ENCODE results near the gene RALGAPA2.
"Not testable (repeated sequence)": the region's sequence is repeated elsewhere in the genome, so short reads cannot be mapped to it uniquely, and the experiment has no call there.

Gene RALGAPA2

DNA sequence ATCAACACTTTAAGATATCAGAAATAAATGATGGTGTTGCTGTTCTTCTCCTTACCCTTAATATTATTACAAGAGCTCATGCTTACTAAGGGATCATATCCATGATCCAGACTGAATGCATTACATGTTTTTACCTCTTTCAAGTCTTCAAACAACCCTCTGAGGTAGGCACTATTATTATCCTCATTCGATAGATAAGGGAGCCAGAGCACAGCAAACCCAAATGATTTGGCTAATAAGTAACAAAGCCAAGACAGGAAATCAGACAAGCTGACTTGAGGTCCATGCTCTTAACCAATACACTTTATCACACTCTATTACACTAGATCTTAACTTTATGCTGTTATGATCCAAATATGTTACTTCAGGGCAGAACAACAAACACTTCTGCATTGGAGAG lies 145.9 kb downstream of the RALGAPA2 start:
- no peak for DNase-seq

DNA sequence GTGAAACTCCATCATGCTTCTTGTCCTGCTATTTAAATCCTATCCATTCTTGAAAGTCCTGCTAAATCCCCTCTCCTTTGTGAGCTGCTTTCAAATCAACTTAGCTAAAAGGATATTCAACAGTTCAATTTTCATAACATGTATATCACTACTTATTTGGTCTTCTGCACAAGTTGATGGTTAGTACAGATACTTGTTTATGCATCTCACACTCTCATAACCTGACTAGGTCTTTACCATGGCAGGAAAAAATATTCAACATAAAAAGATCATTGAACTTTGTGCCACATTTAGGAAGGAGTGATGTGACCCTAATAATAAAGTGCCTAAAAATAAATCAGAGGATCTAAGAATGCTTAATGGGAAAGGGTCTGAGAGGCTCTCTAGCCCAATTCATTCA lies 148.2 kb downstream of the RALGAPA2 start:
- DNase-seq: no peak

DNA sequence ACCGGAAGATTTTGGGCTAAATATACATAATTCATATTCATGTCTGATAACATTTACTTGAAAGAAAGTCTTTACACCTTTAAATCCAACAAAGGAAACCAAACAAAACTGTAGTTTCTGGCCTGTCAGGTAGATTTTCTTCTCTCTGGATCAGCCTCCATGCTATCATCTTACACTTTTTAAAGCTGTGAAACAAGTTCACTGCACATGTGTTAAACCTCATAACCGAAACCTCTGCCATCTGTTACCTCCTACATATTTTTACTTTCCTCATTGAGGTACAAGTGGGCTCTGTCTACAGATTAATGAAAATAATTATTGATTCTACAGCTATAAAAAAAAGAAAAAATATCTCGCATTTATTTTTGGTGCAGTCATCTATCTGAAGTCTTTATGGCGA lies 149.9 kb downstream of the RALGAPA2 start:
- DNase-seq: no peak

DNA sequence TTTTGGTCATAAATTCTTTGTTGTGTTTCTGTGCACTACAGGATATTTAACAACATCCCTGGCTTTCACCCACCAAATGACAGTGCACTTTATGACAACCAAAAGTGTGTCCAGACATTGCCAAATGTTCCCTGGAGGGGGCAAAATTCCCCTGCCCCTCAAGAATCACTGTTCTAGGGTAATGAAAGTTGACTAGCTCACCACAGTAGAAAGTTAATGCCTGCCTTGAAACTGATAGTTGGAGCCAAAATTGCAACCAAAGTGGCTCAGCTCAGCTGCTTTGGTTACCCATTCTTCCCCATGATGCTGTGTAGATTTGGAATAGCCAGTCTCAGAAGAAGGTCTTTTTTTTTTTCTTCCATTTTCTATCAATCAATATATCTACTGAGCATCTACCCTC lies 150.6 kb downstream of the RALGAPA2 start:
- no peak for DNase-seq

DNA sequence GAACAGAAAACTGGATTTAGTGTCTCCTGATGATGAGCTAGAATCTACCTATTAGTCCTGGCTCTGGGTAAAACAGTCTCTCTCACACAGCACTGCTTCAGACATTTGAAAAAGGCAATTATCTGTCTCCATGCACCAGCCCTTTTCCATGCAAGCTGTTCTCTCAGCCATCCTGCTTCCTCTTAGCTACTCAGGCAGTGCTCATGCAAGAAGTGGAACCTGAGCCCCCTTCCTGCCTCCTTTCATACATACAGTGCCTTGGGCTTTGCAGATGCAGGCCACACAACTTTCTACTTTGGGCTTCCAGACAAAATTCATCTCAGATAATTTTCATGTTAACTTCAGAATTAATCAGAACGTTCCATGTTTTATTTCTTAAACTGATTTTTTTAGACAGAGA lies 151.3 kb downstream of the RALGAPA2 start:
- no peak for DNase-seq

DNA sequence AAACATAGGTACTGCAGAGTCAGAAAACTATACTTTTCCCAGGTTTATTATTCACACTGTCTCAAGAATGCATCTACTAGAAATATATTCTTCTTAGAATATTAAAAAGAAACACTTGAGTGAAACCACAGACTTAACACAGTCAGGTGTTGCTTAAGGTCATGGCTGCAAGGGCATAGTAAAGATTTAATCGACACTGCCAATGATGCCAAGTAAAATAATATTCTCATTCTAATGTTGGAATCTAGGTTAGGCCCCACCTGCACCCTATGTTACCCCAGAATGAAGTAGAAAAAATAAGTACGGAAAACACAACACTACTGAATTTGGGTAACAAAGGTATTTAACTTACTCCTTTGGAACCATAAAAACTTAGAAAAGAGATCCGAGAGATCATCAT lies 155.0 kb downstream of the RALGAPA2 start:
- no peak for DNase-seq

DNA sequence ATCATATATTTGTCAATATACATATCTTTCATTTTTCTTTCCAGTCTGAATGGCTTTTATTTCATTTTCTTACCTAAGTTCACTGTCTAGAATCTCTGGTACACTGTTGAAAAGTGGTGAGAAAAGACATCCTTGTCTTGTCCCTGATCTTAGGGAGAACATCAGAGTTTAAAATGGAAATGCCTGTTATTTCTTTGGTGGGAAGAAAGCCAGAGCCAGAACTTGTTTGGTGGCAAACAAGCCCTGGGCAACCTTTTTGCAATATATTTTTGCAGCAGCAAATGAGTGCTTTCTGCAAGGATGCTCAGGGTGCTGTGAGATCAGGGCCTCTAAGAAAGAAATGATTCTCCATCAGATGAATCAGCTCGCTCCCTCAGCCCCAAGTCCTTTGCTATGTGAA lies 156.6 kb downstream of the RALGAPA2 start:
- DNase-seq: no peak

DNA sequence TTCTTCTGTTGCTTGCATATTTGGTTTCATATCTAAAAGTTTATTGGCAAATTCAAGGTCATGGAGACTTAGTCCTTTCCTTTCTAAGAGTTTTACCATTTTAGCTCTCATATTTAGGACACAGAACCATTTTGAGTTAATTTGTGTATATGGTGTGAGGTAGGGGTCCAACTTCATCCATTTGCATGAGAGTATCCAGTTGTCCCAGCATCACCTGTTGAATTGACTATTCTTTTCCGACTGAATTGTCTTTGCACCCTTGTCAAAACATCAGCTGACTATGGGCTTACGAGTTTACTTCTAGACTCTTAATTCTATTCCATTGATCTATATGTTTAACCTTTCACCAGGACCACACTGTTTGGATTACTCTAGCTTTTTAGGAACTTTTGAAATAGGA lies 157.5 kb downstream of the RALGAPA2 start:
- DNase-seq: no peak

DNA sequence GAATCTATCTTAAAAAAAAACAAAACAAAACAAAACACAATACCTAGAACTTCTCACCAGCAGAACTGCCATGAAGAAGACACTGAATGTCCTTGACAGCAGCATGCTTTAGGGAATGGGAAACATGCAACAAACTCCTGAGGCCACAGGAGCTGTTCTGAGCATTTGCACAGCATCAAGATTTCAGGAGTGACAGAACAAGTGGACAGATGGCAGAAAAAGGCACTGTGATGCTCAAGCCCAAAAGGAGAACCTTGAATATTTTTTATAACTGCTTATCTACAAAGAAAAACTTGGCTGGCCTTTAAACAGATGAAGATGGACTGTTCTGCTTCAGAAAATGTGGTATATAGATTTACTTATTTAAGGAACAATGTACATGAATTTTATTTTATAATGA lies 158.9 kb downstream of the RALGAPA2 start:
- DNase-seq: no peak

DNA sequence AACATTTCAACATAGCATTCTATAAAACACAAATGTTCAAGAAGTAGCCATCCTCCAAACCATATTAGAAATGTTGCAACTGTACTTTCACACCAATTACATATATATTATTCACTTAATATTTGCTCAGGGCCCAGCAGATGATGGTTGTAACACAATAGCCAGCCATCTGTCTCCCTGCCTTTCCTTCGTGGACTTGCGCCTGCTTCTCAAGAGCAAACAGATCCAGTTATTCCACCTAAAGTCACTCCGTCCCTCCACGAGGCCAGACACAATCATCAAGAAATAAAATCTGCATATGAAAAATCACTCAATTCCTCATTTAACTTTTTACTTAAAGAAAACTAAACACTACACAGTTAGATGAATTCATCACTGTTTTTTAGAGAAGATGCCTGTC lies 160.4 kb downstream of the RALGAPA2 start:
- DNase-seq: no peak

DNA sequence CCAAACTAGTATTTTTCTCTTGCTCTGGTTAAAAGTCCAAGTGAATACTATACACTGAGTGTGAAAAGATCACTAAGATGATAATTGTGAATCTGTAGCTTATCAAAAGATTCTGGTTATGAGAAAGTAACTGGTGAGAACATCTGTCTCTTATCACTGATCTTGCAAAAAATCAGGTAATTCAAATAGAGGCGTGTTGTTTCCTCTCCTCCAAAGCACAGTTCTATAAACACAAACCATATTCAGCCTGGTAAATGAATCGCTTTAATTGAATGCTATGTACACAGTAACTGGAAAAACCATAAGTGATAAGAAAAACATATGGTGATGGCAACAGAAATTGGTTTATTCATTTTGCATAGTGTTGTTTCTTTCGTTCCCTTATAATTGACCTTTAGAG lies 161.0 kb downstream of the RALGAPA2 start:
- no peak for DNase-seq

DNA sequence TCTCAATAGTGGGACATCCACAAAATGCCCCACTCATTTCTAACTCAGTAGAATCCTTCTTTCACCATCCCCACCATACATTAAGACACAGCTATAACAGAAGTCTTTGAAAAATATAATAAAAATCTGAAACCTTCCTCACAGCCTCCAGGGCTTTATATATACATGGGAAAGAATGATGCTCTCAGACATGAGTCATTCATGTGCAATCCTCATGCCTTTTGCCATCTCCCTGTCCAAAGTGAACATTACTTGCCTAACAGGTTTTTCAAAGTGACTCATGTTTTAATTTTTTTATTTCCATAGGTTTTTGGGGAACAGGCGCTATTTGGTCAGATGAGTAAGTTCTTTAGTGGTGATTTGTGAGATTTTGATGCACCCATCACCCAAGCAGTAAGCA lies 162.7 kb downstream of the RALGAPA2 start:
- DNase-seq: no peak

DNA sequence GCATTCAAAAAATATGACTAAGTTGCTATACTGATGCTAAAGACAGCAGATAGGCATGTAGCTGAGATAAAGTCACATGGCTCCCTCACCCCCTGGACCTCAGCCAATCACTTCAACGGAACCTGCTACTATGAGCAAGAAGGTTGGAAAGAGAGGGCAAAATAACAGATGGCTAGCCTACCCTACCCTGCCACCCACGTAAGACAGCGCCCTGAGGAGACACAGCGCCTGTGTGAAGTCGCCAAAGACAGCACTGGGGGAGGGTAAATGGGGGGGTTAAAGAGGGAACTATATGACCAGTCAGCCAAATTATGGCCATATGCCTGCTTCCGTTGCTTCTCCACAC lies 163.2 kb downstream of the RALGAPA2 start:
- DNase-seq: no peak

DNA sequence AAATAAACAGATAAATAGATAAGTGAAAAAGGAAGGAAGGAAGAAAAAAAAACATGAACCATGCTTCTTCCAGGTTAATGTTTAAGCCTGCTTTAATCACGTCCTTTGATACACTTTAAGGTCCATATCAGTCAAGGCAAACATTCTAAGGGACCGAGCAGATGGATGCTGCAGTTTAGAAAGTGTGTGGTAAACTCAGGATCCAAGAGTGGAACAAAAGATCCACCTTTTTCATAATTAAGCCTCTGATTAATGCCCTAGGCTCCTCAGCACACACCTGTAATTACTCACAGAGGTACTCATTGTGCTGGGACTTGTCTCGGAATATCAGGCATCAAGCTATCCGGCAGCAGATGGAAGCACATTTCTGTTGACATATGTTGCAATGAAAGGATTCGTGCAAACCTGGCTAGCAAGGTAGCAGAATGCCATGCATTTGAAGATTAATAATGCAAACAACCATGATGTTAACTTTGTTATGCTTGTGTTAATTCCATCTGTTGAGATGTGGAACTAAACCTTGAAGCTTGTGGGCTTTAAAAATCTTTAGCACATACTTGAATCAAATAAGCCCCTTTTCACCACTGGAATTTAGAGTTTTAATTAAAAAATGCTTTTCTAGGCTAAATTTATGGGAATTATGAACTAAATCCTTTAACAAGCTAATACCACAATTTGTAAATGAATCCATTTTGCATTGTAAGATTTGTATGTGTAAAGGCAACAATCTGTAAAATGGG lies 163.7 kb downstream of the RALGAPA2 start:
- DNase-seq: no peak

DNA sequence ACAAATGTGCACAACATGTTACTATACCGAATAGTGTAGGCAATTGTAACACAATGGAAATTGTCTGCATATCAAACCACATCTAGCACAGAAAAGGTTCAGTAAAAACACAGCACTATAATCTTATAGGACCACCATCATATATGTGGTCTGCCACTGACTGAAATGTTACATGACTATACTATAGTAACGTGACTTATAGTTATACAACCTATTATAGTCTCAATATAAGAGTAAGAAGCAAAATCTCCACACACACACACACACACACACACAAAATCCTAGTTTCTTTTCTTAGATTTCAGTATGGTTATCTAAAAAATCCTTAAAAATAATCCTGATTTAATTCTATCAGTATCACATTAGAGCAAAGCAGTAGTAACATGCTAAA lies 164.6 kb downstream of the RALGAPA2 start:
- DNase-seq: no peak

DNA sequence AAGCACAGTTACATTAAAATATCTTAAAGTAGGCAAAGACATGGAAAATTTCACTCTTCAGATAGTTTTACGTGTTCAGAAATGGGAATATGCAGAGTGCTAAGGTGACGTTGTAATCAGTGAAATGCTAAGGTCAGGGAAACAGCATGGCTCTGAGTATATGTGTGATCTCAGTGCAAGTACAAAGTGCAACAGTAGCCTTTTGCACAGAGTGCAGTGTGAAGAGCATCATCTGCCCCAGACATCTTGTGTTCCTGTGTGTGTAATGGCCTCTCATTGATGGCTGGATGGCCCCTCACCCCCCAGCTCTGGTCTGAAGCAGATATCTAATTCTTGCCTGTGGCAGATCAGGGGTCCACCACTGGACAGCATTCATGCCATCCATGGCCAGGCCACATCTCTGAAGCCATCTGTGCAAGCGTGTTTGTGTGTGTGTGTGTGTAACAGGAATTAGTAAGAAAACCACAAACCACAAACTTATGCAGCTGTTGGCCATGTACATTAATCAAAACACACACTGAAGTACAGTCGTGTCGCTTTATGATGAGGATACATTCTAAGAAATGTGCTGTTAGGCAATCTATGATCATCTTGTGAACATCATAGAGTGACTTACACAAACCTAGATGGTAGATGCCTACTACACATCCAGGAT lies 165.1 kb downstream of the RALGAPA2 start:
- DNase-seq: no peak

DNA sequence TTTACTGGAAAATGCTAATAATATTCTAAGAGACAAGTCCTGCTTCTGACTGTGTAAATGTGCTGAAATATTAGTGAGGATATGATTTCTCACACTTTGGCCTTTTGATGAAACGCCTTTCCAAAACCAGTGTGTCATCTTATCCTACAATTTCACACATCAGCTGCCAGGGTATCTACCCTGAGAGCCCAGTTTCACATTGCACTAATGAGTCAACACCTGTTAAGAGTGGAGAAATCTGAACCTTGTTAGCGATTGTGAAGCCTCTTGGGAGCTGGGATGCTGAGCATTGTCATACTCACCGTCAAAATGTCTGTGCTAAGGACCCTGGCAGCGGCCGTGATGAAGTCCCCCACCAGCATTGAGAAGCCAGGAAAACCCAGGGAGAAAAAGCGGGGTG lies 166.0 kb downstream of the RALGAPA2 start:
- no peak for DNase-seq

DNA sequence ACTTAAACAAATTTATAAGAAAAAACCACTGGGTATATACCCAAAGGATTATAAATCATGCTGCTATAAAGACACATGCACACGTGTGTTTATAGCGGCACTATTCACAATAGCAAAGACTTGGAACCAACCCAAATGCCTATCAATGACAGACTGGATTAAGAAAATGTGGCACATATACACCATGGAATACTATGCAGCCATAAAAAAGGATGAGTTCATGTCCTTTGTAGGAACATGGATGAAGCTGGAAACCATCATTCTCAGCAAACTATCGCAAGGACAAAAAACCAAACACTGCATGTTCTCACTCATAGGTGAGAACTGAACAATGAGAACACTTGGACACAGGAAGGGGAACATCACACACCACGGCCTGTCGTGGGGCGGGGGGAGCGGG lies 169.1 kb downstream of the RALGAPA2 start:
- not testable (repeated sequence) for DNase-seq

DNA sequence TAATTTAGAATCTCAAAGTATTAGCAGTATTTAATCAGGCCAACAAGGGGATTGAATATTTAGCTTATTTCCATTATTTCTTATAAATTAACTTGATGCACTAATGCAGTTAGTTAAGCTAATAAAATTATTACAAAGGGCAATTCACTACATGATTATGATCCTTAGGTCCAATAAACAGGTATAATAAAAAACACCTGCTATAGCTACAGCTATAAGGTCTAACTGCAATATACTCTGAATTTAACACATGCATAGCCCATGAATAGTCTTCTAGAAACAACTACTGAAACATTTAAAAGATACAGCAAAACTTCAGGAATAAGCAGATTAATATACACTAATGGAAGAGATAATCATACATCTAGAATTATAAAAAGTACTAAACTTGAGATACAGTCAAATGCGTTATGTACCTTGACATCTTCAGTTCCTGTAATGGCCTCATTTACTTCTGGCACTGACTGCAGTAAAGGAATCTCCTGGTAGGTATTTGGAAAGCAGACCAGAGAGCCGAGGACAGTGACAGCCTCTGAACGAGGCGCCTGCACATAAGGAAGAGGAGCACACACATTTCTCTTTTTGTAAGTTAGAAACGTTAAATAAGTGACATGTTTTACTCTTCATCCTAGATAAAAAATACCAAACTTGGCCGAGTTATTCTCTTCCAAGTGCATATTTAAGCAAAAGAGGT lies 176.1 kb downstream of the RALGAPA2 start:
- DNase-seq: no peak

DNA sequence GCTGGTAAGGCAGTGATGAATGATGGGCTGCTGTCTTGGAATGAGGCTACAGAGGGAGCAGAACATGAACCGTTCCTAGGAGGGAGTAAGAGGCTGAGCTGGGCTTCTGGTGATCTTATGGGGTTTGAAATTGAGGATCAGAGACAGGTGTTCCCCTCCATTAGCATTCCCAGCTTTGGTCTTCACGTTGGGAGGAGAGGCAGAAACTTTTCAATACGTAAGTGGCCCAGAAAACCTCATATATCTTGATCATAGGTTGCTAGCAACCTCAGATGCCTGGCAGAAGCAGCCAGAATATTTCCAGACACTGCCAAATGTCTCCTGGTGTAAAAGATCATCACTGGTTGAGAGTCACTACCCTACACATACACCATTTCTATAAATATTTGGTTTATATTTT lies 177.4 kb downstream of the RALGAPA2 start:
- no peak for DNase-seq

DNA sequence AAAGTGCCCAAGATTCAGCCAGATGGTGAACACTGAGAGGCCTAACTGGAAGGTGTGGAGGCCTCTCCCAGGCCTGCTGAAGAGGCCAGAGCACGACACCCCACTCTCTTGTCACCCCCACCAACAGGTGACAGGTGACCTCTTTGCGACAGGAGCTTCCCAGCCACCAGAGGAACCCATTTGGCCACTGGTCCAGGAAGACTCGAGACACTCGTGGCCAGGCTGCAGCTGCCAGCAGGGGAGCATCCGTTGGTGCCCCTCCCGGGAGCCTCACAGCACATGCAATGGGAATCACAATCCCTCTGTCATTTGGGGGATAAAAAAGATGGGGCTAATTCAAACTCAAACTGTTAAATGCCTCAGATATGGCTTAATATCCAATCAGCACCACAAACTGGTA lies 181.2 kb downstream of the RALGAPA2 start:
- no peak for DNase-seq

DNA sequence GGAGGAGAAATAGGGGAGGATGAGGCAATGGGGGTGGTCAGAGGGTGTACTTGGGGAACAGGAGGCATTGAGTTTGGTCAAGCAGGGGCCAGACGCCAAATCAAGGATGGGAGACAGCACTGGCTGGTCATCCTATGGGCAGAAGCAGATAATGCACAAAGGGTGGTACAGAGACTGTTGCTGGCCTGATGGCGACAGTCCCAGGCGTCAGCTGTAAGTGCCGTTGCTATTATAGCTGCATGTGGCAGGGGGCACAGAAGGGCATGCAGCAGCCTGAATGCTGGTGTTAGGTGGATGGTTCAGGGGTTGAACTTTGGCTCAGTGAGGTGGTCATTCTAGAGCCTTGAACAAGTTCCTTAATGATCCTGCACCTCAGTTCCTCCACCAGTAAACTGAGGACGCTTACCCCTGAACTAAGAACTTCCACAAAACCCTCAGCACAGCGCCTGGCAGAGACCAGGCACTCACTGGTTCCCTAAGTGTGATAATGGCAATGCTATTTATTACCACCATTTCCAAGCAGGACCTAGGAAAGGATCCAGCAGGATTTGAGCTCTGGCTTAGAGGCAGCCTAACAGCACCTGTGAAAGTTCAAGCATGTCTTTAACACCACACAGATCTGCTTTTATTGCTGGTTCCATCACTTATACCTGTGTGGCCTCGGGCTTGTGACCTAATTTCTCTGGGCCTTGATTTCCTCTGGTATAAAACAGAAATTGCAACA lies 181.9 kb downstream of the RALGAPA2 start:
- no peak for DNase-seq

DNA sequence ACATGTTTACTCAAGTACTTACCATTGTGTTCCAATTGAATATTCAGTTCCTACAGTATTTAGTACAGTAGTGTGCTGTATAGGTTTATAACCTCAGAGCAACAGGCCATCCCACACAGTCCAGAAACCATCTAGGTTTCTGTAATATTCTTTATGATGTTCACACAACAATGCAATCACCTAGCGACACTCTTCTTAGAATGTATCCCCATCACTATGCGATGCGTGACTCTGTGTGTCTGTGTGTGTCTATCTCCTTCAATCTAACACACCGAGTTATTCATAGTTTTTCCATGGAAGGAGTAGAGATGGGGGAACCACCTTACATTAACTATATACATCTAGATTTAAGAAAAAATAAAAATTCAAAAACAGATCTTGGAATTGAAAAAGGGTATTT lies 182.8 kb downstream of the RALGAPA2 start:
- no peak for DNase-seq

DNA sequence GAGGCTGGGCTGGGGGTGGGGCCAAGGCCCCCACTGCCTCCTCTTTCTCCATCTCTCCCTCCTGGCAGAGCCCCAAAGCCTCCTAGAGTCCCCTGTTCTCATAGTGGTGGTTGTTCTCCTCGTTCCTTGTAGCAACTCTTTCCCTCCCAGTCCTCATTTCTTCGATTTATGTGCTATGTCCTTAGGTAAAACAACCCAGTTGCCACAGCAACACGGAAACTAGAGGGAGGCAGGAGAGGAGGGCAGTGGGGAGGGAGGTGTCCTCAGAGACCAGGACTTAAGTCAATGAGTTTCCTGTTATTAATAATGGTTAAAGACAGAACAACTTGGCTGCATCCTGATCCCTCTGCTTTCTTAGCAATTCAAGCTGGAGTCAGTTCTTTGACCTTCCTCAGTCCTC lies 183.6 kb downstream of the RALGAPA2 start:
- no peak for DNase-seq

Data from activated CD8-positive, alpha-beta memory T cell treated with anti-CD3 and anti-CD28 coated beads for 24 hours (primary cell).